ENCODE measurements around the gene CEP70. TPM values are rescaled to one million over a fixed set of nuclear protein-coding genes. Genes with fewer than 3 reads are reported as not detected.

The CEP70 gene
- total RNA-seq, 4 donors from 2014 or later: 90.6 to 154 (median 123) TPM

GRCh38 chr3:138451595-138452162, 142.4 kb downstream of the CEP70 start:
- H3K4me1 ChIP-seq: no peaks in the 10 kb centered on the region
- no peak overlapping the region for H3K4me3 ChIP-seq
- TF ChIP-seq POLR2A (IDR thresholded peaks at IDR 0.05): no peak
- no peak for DNase-seq
- intact Hi-C loops (cut with DNase I; ENCODE audit: low total_unique reads): no loop called here
- no peaks in the 10 kb centered on the region for H3K36me3 ChIP-seq
- H3K27me3 ChIP-seq: no peaks in the 10 kb centered on the region
- no peak overlapping the region for H3K27ac ChIP-seq
- no peaks in the 10 kb centered on the region for H3K9me3 ChIP-seq

GRCh38 chr3:138450704-138451424, 143.2 kb downstream of the CEP70 start:
- Histone ChIP-seq H3K4me1 (no peaks in the 10 kb centered on the region), H3K9me3 (no peaks in the 10 kb centered on the region), H3K27me3 (no peaks in the 10 kb centered on the region), H3K36me3 (no peaks in the 10 kb centered on the region), H3K27ac (no peak overlapping the region), H3K4me3 (no peak overlapping the region)
- intact Hi-C loops (cut with DNase I; ENCODE audit: low total_unique reads): no loop called here
- DNase-seq: peak in 1 of 2 donors; percentile 5
- TF ChIP-seq POLR2A (IDR thresholded peaks at IDR 0.05) (no peak), CTCF (IDR thresholded peaks at IDR 0.05) (no peak)

- Histone ChIP-seq H3K4me3 (no peak overlapping the region), H3K27me3 (no peaks in the 10 kb centered on the region), H3K4me1 (no peaks in the 10 kb centered on the region), H3K36me3 (no peaks in the 10 kb centered on the region), H3K9me3 (no peaks in the 10 kb centered on the region), H3K27ac (no peak overlapping the region)
- TF ChIP-seq POLR2A (IDR thresholded peaks at IDR 0.05): no peak
- TF ChIP-seq CTCF (IDR thresholded peaks at IDR 0.05): no peak
- intact Hi-C loops (cut with DNase I; ENCODE audit: low total_unique reads): no loop called here
- no peak for DNase-seq
Observed at GRCh38 chr3:138450181-138450580, 143.9 kb downstream of the CEP70 start.

GRCh38 chr3:138449490-138449889, 144.6 kb downstream of the CEP70 start:
- H3K27me3 ChIP-seq: no peaks in the 10 kb centered on the region
- H3K4me1 ChIP-seq: no peaks in the 10 kb centered on the region
- no peak overlapping the region for H3K27ac ChIP-seq
- TF ChIP-seq CTCF (IDR thresholded peaks at IDR 0.05) (no peak), POLR2A (IDR thresholded peaks at IDR 0.05) (no peak)
- no peak overlapping the region for H3K4me3 ChIP-seq
- intact Hi-C loops (cut with DNase I; ENCODE audit: low total_unique reads): no loop called here
- no peaks in the 10 kb centered on the region for H3K9me3 ChIP-seq
- no peak for DNase-seq
- H3K36me3 ChIP-seq: no peaks in the 10 kb centered on the region

DNA sequence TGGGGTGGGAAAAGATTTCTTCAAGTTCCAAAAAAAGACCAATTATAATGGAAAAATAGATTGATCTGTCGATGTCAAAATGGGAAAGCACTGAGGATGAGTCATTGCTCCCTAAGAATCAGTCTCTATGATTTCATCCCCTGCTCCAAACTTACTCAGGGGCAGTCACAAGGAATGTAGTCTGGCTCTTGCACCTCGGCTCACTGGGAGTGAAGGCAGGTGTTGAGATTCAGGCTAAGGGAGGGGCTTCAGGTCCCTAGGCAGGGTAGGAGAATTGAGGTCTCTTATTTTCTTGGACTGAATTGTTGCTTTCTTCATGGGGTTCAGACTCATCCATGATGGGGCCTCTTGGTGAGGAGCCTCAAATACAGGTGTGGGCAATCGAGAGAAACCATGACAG, 145.4 kb downstream of the CEP70 start:
- peak in 1 of 2 donors; percentile 1 for DNase-seq
- no peak for TF ChIP-seq POLR2A (IDR thresholded peaks at IDR 0.05)
- TF ChIP-seq CTCF (IDR thresholded peaks at IDR 0.05): no peak
- no peaks in the 10 kb centered on the region for H3K36me3 ChIP-seq
- no peak overlapping the region for H3K27ac ChIP-seq
- H3K9me3 ChIP-seq: no peaks in the 10 kb centered on the region
- no peaks in the 10 kb centered on the region for H3K4me1 ChIP-seq
- intact Hi-C loops (cut with DNase I; ENCODE audit: low total_unique reads): no loop called here
- H3K4me3 ChIP-seq: no peak overlapping the region
- H3K27me3 ChIP-seq: no peaks in the 10 kb centered on the region
